GM12878 (cell line): ENCODE results near the gene SLC25A29. TPM values are rescaled to one million over a fixed set of nuclear protein-coding genes. Genes with fewer than 3 reads are reported as not detected.

ENCODE experiments used
- ATAC-seq: fragments of 200-7000 bp; cut with Tn5 transposase; 3 replicates; pipeline ENCODE4 v1.9.1; 2020; ENCODE audit warnings: mild to moderate bottlenecking, moderate library complexity
- BruUV-seq: library from RNA; stranded (reverse); fragments of 400-500 nt; replicated peaks from 2 replicates; lab custom pipeline; 2021; lab: Mats Ljungman, UMichigan
- CTCF ChIA-PET: fragments of 300-600 bp; sonication (Branson Sonifier 250); formaldehyde crosslinking; extraction: SDS; loops from one replicate; lab custom pipeline; 2021; ENCODE audit warnings: inconsistent platforms; lab: Yijun Ruan, JAX
- POLR2A ChIA-PET: fragments of 350-600 bp; formaldehyde crosslinking; extraction: SDS; loops from one replicate; lab custom pipeline; 2021; ENCODE audit warnings: inconsistent platforms; lab: Charles Lee
- RAD21 ChIA-PET: fragments of 300-600 bp; sonication (Branson Sonifier 250); formaldehyde crosslinking; loops from one replicate; lab custom pipeline; 2023; ENCODE audit warnings: antibody characterized with exemption; ENCODE audit not compliant: unreplicated experiment; lab: Charles Lee
- SMC1A ChIA-PET: fragments of 300-600 bp; sonication (Branson Sonifier 250); formaldehyde crosslinking; loops from one replicate; lab custom pipeline; 2023; ENCODE audit not compliant: unreplicated experiment, uncharacterized antibody; lab: Charles Lee
- DNase-seq: peaks from one replicate; pipeline ENCODE4 v3.0.0-alpha.2; 2011; ENCODE audit warnings: low read depth, low spot score
- FAIRE-seq: peaks from 3 replicates; lab custom pipeline; 2011; peaks lifted over from hg19 to GRCh38; lab: Jason Lieb, UNC
- H2AFZ ChIP-seq: 2 replicates; pipeline ENCODE4 v1.6.0; 2011; ENCODE audit warnings: low read depth, low read length, control low read depth; ENCODE audit not compliant: control insufficient read depth
- H3K27ac ChIP-seq: 2 replicates; pipeline ENCODE4 v1.5.1; 2011; ENCODE audit warnings: control low read depth; ENCODE audit not compliant: control insufficient read depth, insufficient read depth
- H3K27me3 ChIP-seq, 2 experiments: replicated peaks in 1 of 2; 2 replicates each; pipeline versions ENCODE4 v1.6.0 to v1.6.1; 2011; ENCODE audit warnings: low read length in 1 of 2; ENCODE audit not compliant: control insufficient read depth in 2 of 2, insufficient read depth in 2 of 2
- H3K36me3 ChIP-seq, 2 experiments: 2 replicates each; pipeline ENCODE4 v1.5.1; 2011; ENCODE audit warnings: low read length in 1 of 2; ENCODE audit not compliant: control insufficient read depth in 2 of 2, insufficient read depth in 2 of 2
- H3K4me1 ChIP-seq: 2 replicates; pipeline ENCODE4 v1.6.1; 2011; ENCODE audit warnings: mild to moderate bottlenecking, low read length, moderate library complexity, mixed read lengths; ENCODE audit not compliant: control insufficient read depth, insufficient read depth
- H3K4me2 ChIP-seq: 2 replicates; pipeline ENCODE4 v1.6.0; 2011; ENCODE audit warnings: control low read depth; ENCODE audit not compliant: control insufficient read depth, insufficient read depth
- H3K4me3 ChIP-seq: fragments of 200-600 bp; sonication (generic); 2 replicates; pipeline ENCODE4 v1.5.1; 2016
- H3K79me2 ChIP-seq: 2 replicates; pipeline ENCODE4 v1.6.0; 2011; ENCODE audit warnings: low read length; ENCODE audit not compliant: control insufficient read depth, insufficient read depth
- H3K9ac ChIP-seq: 2 replicates; pipeline ENCODE4 v1.8.0; 2011; ENCODE audit warnings: low read length, control low read depth, mixed read lengths; ENCODE audit not compliant: control insufficient read depth, insufficient read depth
- H3K9me3 ChIP-seq: replicated peaks from 3 replicates; pipeline ENCODE4 v1.5.1; 2011; ENCODE audit warnings: mild to moderate bottlenecking, low read length; ENCODE audit not compliant: control insufficient read depth, insufficient read depth
- H4K20me1 ChIP-seq: 2 replicates; pipeline ENCODE4 v1.6.0; 2011; ENCODE audit not compliant: control insufficient read depth, insufficient read depth
- EGR1 ChIP-seq, 2 experiments: IDR thresholded peaks; 1 replicate in 1 of 2; 2 replicates in 1 of 2; pipeline ENCODE4 v1.6.1; 2011 to 2012; ENCODE audit warnings: low read depth in 2 of 2, low read length in 2 of 2, borderline replicate concordance in 1 of 2, mild to moderate bottlenecking in 1 of 2, moderate library complexity in 1 of 2
- ETV6 ChIP-seq, 2 experiments: fragments of 450-650 bp in 1 of 2; IDR thresholded peaks in 1 of 2; conservative IDR thresholded peaks in 1 of 2; 2 replicates each; pipeline ENCODE4 v1.6.1; 2014; ENCODE audit warnings: antibody characterized with exemption in 1 of 2, borderline replicate concordance in 1 of 2, low read depth in 1 of 2, mild to moderate bottlenecking in 1 of 2, moderate library complexity in 1 of 2
- EZH2 ChIP-seq: IDR thresholded peaks from 2 replicates; pipeline ENCODE4 v1.6.1; 2012; ENCODE audit warnings: low read depth, mild to moderate bottlenecking, control low read depth, inconsistent platforms, low read length, borderline replicate concordance; ENCODE audit not compliant: control insufficient read depth
- MXI1 ChIP-seq: fragments of 150-350 bp; IDR thresholded peaks from 2 replicates; pipeline ENCODE4 v1.6.1; 2011; ENCODE audit warnings: low read depth, mild to moderate bottlenecking, inconsistent platforms, low read length, improper control_type of control experiment
- PAX5 ChIP-seq: IDR thresholded peaks from 2 replicates; pipeline ENCODE4 v1.6.1; 2011; ENCODE audit warnings: low read depth, low read length, borderline replicate concordance
- SREBF1 ChIP-seq: IDR thresholded peaks from 2 replicates; pipeline ENCODE4 v1.6.1; 2012; ENCODE audit warnings: mild to moderate bottlenecking, low read length
- ZBTB33 ChIP-seq: fragments of 450-650 bp; IDR thresholded peaks from 2 replicates; pipeline ENCODE4 v1.6.1; 2017; ENCODE audit warnings: mild to moderate bottlenecking
- ZBTB40 ChIP-seq: fragments of 450-650 bp; IDR thresholded peaks from 2 replicates; pipeline ENCODE4 v1.6.1; 2016; ENCODE audit warnings: mild to moderate bottlenecking, moderate library complexity, borderline replicate concordance
- WGBS: methylation state at CpG from one replicate; pipeline ENCODE4 v1.1.6; 2016; ENCODE audit warnings: low lambda C conversion rate; ENCODE audit not compliant: insufficient replicate concordance, insufficient coverage; ENCODE audit errors: missing lambda C conversion rate; 5-methylcytosine and 5-hydroxymethylcytosine counted together
- in situ Hi-C: fragments of 300-500 bp; cut with MboI; formaldehyde crosslinking; loops from 9 replicates; pipeline ENCODE4 v1.14.3; 2018; ENCODE audit warnings: mixed read lengths
- intact Hi-C: fragments of 100-400 bp; cut with micrococcal nuclease; formaldehyde crosslinking; loops from one replicate; pipeline ENCODE4 v1.14.2; 2022; ENCODE audit not compliant: unreplicated experiment
- polyA plus RNA-seq, 11 experiments: library from polyadenylated mRNA; depleted of rRNA in 4 of 11; unstranded in 6 of 11; stranded (reverse) in 5 of 11; fragments of >200 nt; fragmentation: Nextera tagmentation in 4 of 11; fragmentation: Illumina TruSeq in 1 of 11; extraction: Ambion mirVana in 4 of 11; extraction: Trizol in 1 of 11; gene quantifications; 1 replicate in 1 of 11; 2 replicates in 10 of 11; pipeline versions ENCODE4 v1.2.1 to v1.2.3, GENCODE V29; 2011 to 2016; ENCODE audit warnings: inconsistent platforms in 2 of 11, missing spikeins in 2 of 11, low read depth in 1 of 11
- total RNA-seq, 4 experiments: library from RNA; depleted of rRNA in 3 of 4; stranded (reverse); fragments of >200 nt in 3 of 4; fragmentation: Illumina TruSeq in 1 of 4; extraction: Trizol in 1 of 4; gene quantifications; 2 replicates each; pipeline versions ENCODE4 v1.2.1 to v1.2.3, GENCODE V29; 2013 to 2021

SLC25A29 gene
- total and polyA plus RNA-seq, 10 of the 15 experiments (the other 5 are each of a cell fraction or from before 2014, with no cell fraction given): 0.42 to 13.3 (median 4.0) TPM; not detected in 1

GRCh38 chr14:100323121-100323941 lies 17.1 kb upstream of the SLC25A29 start, which contains the start of gene SLC25A47:
Gene SLC25A47, plus strand, starts transcription at chr14:100323339. Its CDS starts 76 bp downstream, at chr14:100323415.
- BruUV-seq: no TSS peak
- intact Hi-C loops: no loop called here
- TF ChIP-seq ETV6 (conservative IDR thresholded peaks at IDR 0.05 in 1 of 2, IDR thresholded peaks at IDR 0.05 in 1 of 2; ENCODE audit: borderline replicate concordance in 1 of 2, low read depth in 1 of 2) (no peak), ZBTB40 (no peak), PAX5 (no peak), MXI1 (no peak), ZBTB33 (no peak), EGR1 (IDR thresholded peaks at IDR 0.05; ENCODE audit: borderline replicate concordance in 1 of 2, low read depth in 2 of 2, low read length in 2 of 2) (no peak), EZH2 (no peak), SREBF1 (no peak)
- TF ChIP-seq, all 136 proteins: peak for 0
- POLR2A ChIA-PET: no interaction called here
- no peaks in the 10 kb centered on the region for H3K36me3 ChIP-seq
- in situ Hi-C loops: no loop called here
- 58% methylated on average over 15 of the region's 16 CpGs for WGBS
- H3K4me3 ChIP-seq: no peak within 1 kb of the TSS
- H2AFZ ChIP-seq: no peak within 1 kb of the TSS
- no peak within 1 kb of the TSS for H3K27ac ChIP-seq
- ATAC-seq (no peak), DNase-seq (no peak), FAIRE-seq (no peak)
- no peaks in the 10 kb centered on the region for H3K79me2 ChIP-seq
- no peaks in the 10 kb centered on the region for H3K27me3 ChIP-seq
- H3K4me2 ChIP-seq: no peak within 1 kb of the TSS
- H3K4me1 ChIP-seq: peaks cover 2% of the 10 kb centered on the region
- SMC1A ChIA-PET: no interaction called here
- CTCF ChIA-PET: interaction anchor here (1.0 kb wide), 1 partner anchor 54 kb away, joined by 4 read pairs; no protein-coding TSS in a partner anchor
- no peaks in the 10 kb centered on the region for H4K20me1 ChIP-seq
- RAD21 ChIA-PET: interaction anchor here (1.5 kb wide), 1 partner anchor 11 kb away, joined by 3 read pairs; no protein-coding TSS in a partner anchor
- H3K9ac ChIP-seq: no peak within 1 kb of the TSS
- H3K9me3 ChIP-seq: no peaks in the 10 kb centered on the region
